Endodermal cell (in vitro differentiated cells): ENCODE data around the gene FCN1. TPM values are rescaled to one million over a fixed set of nuclear protein-coding genes. Genes with fewer than 3 reads are reported as not detected.

Experiments used
- DNase-seq: peaks from one replicate; pipeline ENCODE4 v3.0.0-alpha.2; 2017
- H3K27ac ChIP-seq: 2 replicates; pipeline ENCODE4 v1.5.1; 2013; ENCODE audit warnings: mild to moderate bottlenecking, low read depth, low read length, moderate library complexity
- H3K27me3 ChIP-seq: 2 replicates; pipeline ENCODE4 v1.6.1; 2013; ENCODE audit warnings: mild to moderate bottlenecking, low read length, moderate library complexity; ENCODE audit not compliant: insufficient read depth, control insufficient read depth, poor library complexity, severe bottlenecking
- H3K36me3 ChIP-seq: 2 replicates; pipeline ENCODE4 v1.7.0; 2013; ENCODE audit warnings: mild to moderate bottlenecking, low read length, moderate library complexity; ENCODE audit not compliant: control insufficient read depth, insufficient read depth
- H3K4me1 ChIP-seq: one replicate; pipeline ENCODE4 v1.7.0; 2013; ENCODE audit warnings: low read length; ENCODE audit not compliant: control insufficient read depth, insufficient read depth
- H3K4me3 ChIP-seq: 2 replicates; pipeline ENCODE4 v1.5.1; 2013; ENCODE audit warnings: mild to moderate bottlenecking, low read length, moderate library complexity
- H3K9ac ChIP-seq: 2 replicates; pipeline ENCODE4 v1.6.1; 2013; ENCODE audit warnings: mild to moderate bottlenecking, low read length, moderate library complexity; ENCODE audit not compliant: poor library complexity, severe bottlenecking; ENCODE audit errors: extremely low read depth
- H3K9me3 ChIP-seq: 2 replicates; pipeline ENCODE4 v1.6.1; 2013; ENCODE audit warnings: mild to moderate bottlenecking, low read length, moderate library complexity; ENCODE audit not compliant: control insufficient read depth
- H3K27ac Mint-ChIP-seq: 2 replicates; pipeline ENCODE4 v1.8.0; 2020; ENCODE audit warnings: mixed read lengths
- H3K27me3 Mint-ChIP-seq: 2 replicates; pipeline ENCODE4 v1.8.0; 2021; ENCODE audit warnings: mild to moderate bottlenecking, mixed read lengths; ENCODE audit not compliant: insufficient read depth
- H3K36me3 Mint-ChIP-seq: 2 replicates; pipeline ENCODE4 v1.8.0; 2020; ENCODE audit warnings: low read depth, mixed read lengths
- H3K4me1 Mint-ChIP-seq: 2 replicates; pipeline ENCODE4 v1.8.0; 2020; ENCODE audit warnings: mixed read lengths
- H3K4me3 Mint-ChIP-seq: 2 replicates; pipeline ENCODE4 v1.8.0; 2020; ENCODE audit warnings: mild to moderate bottlenecking, moderate library complexity, mixed read lengths
- H3K9me3 Mint-ChIP-seq: 2 replicates; pipeline ENCODE4 v1.8.0; 2020; ENCODE audit warnings: mild to moderate bottlenecking, mixed read lengths
- CTCF ChIP-seq: fragments of 200-600 bp; sonication (generic); conservative IDR thresholded peaks from 2 replicates; pipeline ENCODE4 v1.5.0; 2021; ENCODE audit warnings: antibody characterized with exemption, mild to moderate bottlenecking
- WGBS, 2 experiments: methylation state at CpG; one replicate each; pipeline versions ENCODE4 v1.1.5 to v1.1.7; 2013; ENCODE audit warnings: missing lambda C conversion rate in 2 of 2, mixed read lengths in 1 of 2; ENCODE audit not compliant: insufficient coverage in 1 of 2, insufficient read length in 1 of 2; 5-methylcytosine and 5-hydroxymethylcytosine counted together
- total RNA-seq, 2 donors: library from RNA; stranded (reverse); fragmentation: NEBNext Ultra II Directional in 1 of 2; extraction: Animal tissue kit (Norgen Biotek cat#: 25700) in 1 of 2; gene quantifications; 2 replicates in 1 of 2; 3 replicates in 1 of 2; pipeline ENCODE4 v1.2.1, GENCODE V29; 2021

FCN1 gene
- total RNA-seq, 2 donors from 2014 or later, result not detected

DNA sequence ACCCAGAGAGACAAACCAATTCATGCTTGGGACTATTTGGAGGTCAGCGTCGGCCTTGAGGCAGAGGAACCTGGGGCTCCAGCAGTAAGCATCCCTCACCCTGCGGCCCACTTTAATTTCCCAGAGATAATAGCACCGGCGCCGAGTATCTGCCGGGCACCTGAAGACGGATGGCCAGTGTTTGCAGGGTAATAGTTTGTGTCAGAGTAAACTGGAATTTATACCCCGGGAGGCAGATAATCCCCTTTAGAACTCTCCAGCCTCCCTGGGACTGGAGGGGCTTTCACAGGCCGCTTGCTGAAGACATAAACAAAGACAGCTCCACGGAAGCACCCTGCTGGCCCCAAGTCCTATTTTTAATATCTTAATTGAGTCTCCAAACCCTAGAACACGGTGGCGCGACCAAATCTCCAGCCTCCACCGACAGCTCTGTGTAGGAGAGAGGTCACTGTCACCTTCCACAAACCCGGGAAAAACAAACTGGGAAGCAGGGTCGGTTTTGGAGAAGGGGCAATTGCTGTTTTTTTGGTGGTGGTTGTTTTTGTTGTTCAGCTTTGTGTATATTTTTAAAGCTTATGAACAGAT lies 17.4 kb upstream of the FCN1 start:
- no peaks in the 10 kb centered on the region for H3K27me3 ChIP-seq
- no peak overlapping the region for H3K9ac ChIP-seq
- Mint-ChIP-seq H3K9me3 (no peaks in the 10 kb centered on the region), H3K4me3 (no peak overlapping the region), H3K4me1 (peaks cover 20% of the 10 kb centered on the region), H3K27ac (no peak overlapping the region), H3K27me3 (peaks cover 1% of the 10 kb centered on the region), H3K36me3 (no peaks in the 10 kb centered on the region)
- DNase-seq, result no peak
- no peaks in the 10 kb centered on the region for H3K36me3 ChIP-seq
- no peak overlapping the region for H3K4me3 ChIP-seq
- WGBS, 2 experiments, result 66 to 69% methylated on average over 11 to 17 of the region's 17 CpGs
- H3K9me3 ChIP-seq, result no peaks in the 10 kb centered on the region
- TF ChIP-seq CTCF, result no peak
- peaks cover 6% of the 10 kb centered on the region for H3K4me1 ChIP-seq
- H3K27ac ChIP-seq, result peak overlapping the region; percentile 80

GRCh38 chr9:134933076-134933659 lies 15.5 kb upstream of the FCN1 start:
- Histone ChIP-seq H3K4me3 (no peak overlapping the region), H3K9ac (no peak overlapping the region), H3K27me3 (no peaks in the 10 kb centered on the region), H3K9me3 (no peaks in the 10 kb centered on the region), H3K4me1 (peaks cover 6% of the 10 kb centered on the region), H3K27ac (no peak overlapping the region), H3K36me3 (no peaks in the 10 kb centered on the region)
- no peak overlapping the region for H3K4me3 Mint-ChIP-seq
- peaks cover 1% of the 10 kb centered on the region for H3K27me3 Mint-ChIP-seq
- no peaks in the 10 kb centered on the region for H3K9me3 Mint-ChIP-seq
- no peak for TF ChIP-seq CTCF
- 92 to 100% methylated on average over 4 to 10 of the region's 10 CpGs for WGBS, 2 experiments
- H3K27ac Mint-ChIP-seq, result no peak overlapping the region
- DNase-seq, result no peak
- H3K4me1 Mint-ChIP-seq, result peaks cover 20% of the 10 kb centered on the region
- no peaks in the 10 kb centered on the region for H3K36me3 Mint-ChIP-seq

DNA sequence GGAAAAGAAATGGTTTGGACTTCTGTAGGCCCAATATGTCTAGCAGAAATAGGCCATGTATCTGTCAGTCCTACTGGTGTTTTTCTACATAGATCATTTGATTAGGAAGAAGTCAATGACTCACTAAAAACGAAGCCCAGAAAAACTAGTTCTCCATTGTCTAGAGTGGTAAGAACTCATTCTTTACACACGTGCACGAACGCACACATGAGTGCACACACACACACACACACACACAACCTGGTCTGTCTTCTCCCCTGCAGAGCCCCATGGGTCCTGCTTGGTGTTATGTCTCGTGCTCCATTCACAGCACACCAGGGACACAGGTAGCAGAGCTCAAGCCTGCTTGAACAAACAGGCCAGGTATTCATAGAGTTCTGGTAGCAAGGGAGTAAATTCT lies 14.9 kb upstream of the FCN1 start:
- Mint-ChIP-seq H3K27ac (no peak overlapping the region), H3K36me3 (no peaks in the 10 kb centered on the region), H3K4me1 (peaks cover 20% of the 10 kb centered on the region), H3K27me3 (no peaks in the 10 kb centered on the region), H3K9me3 (no peaks in the 10 kb centered on the region), H3K4me3 (no peak overlapping the region)
- H3K9ac ChIP-seq, result no peak overlapping the region
- H3K36me3 ChIP-seq, result no peaks in the 10 kb centered on the region
- no peaks in the 10 kb centered on the region for H3K9me3 ChIP-seq
- H3K4me1 ChIP-seq, result peaks cover 6% of the 10 kb centered on the region
- no peak for DNase-seq
- H3K27ac ChIP-seq, result no peak overlapping the region
- no peak overlapping the region for H3K4me3 ChIP-seq
- no peaks in the 10 kb centered on the region for H3K27me3 ChIP-seq
- TF ChIP-seq CTCF, result no peak
- WGBS, 2 experiments, result 87 to 95% methylated on average over 4 to 5 of the region's 5 CpGs
